Caco-2 (cell line): ENCODE data around the gene SFRP5. TPM values are rescaled to one million over a fixed set of nuclear protein-coding genes. Genes with fewer than 3 reads are reported as not detected.

ENCODE experiments used
- BruUV-seq: library from RNA; stranded (reverse); fragments of 400-500 nt; replicated peaks from 2 replicates; lab custom pipeline; 2021; lab: Mats Ljungman, UMichigan
- CTCF ChIA-PET: fragments of 300-600 bp; sonication (Branson Sonifier 250); formaldehyde crosslinking; loops from one replicate; lab custom pipeline; 2022; ENCODE audit warnings: antibody characterized with exemption; lab: Charles Lee
- POLR2A ChIA-PET: fragments of 300-600 bp; sonication (Branson Sonifier 250); formaldehyde crosslinking; loops from one replicate; lab custom pipeline; 2022; ENCODE audit warnings: antibody characterized with exemption; lab: Charles Lee
- DNase-seq, 2 experiments: peaks; one replicate each; pipeline versions ENCODE4 v3.0.0 to v3.0.0-alpha.2; 2020 to 2022
- H3K27me3 ChIP-seq: replicated peaks from 2 replicates; pipeline ENCODE4 v1.6.0; 2011; ENCODE audit warnings: low read length; ENCODE audit not compliant: control insufficient read depth, insufficient read depth
- H3K36me3 ChIP-seq: 2 replicates; pipeline ENCODE4 v1.5.1; 2011; ENCODE audit warnings: low read length; ENCODE audit not compliant: control insufficient read depth, insufficient read depth
- H3K4me1 ChIP-seq: fragments of 250-450 bp; sonication (Bioruptor Pico); 2 replicates; pipeline ENCODE4 v1.5.1; 2020; ENCODE audit warnings: mild to moderate bottlenecking
- H3K4me3 ChIP-seq: 2 replicates; pipeline ENCODE4 v1.5.1; 2011; ENCODE audit warnings: low read depth, mild to moderate bottlenecking, control low read depth, low read length
- H3K9me3 ChIP-seq: fragments of 250-450 bp; sonication (Bioruptor Pico); 2 replicates; pipeline ENCODE4 v1.5.1; 2020; ENCODE audit warnings: mild to moderate bottlenecking, moderate library complexity
- H3K27ac Mint-ChIP-seq: one replicate; pipeline ENCODE4 v1.8.0; 2022; ENCODE audit warnings: mixed read lengths; ENCODE audit not compliant: unreplicated experiment
- H3K27me3 Mint-ChIP-seq: one replicate; pipeline ENCODE4 v1.8.0; 2022; ENCODE audit warnings: mixed read lengths; ENCODE audit not compliant: insufficient read depth, unreplicated experiment
- H3K36me3 Mint-ChIP-seq: one replicate; pipeline ENCODE4 v1.8.0; 2022; ENCODE audit warnings: mild to moderate bottlenecking, mixed read lengths; ENCODE audit not compliant: insufficient read depth, unreplicated experiment
- H3K4me1 Mint-ChIP-seq: one replicate; pipeline ENCODE4 v1.8.0; 2022; ENCODE audit warnings: low read depth, mixed read lengths; ENCODE audit not compliant: unreplicated experiment
- H3K4me3 Mint-ChIP-seq: one replicate; pipeline ENCODE4 v1.8.0; 2022; ENCODE audit warnings: mild to moderate bottlenecking, moderate library complexity, mixed read lengths; ENCODE audit not compliant: unreplicated experiment
- H3K9me3 Mint-ChIP-seq: one replicate; pipeline ENCODE4 v1.8.0; 2022; ENCODE audit warnings: mixed read lengths; ENCODE audit not compliant: unreplicated experiment
- CTCF ChIP-seq, 2 experiments: fragments of 200-600 bp in 1 of 2; IDR thresholded peaks; 1 replicate in 1 of 2; 2 replicates in 1 of 2; pipeline versions ENCODE4 v1.5.1 to v1.8.0; 2011 to 2022; ENCODE audit warnings: antibody characterized with exemption in 1 of 2, control low read depth in 1 of 2, inconsistent platforms in 1 of 2, low read depth in 1 of 2, low read length in 1 of 2, mild to moderate bottlenecking in 1 of 2, moderate library complexity in 1 of 2; ENCODE audit not compliant: insufficient read depth in 1 of 2, severe bottlenecking in 1 of 2, unreplicated experiment in 1 of 2
- intact Hi-C: fragments of 100-400 bp; cut with micrococcal nuclease; formaldehyde crosslinking; loops from one replicate; pipeline ENCODE4 v1.10.0; 2022; ENCODE audit not compliant: unreplicated experiment
- total RNA-seq: library from RNA; stranded (reverse); gene quantifications from 2 replicates; pipeline ENCODE4 v1.2.3, GENCODE V29; 2022

SFRP5 gene
- total RNA-seq, 1 experiment from 2014 or later: 1.1 TPM

GRCh38 chr10:97789770-97790397 is 18.1 kb upstream of the SFRP5 start:
- no peaks in the 10 kb centered on the region for H3K27me3 Mint-ChIP-seq
- Histone ChIP-seq H3K4me3 (no peak overlapping the region), H3K9me3 (no peaks in the 10 kb centered on the region), H3K4me1 (peaks cover 58% of the 10 kb centered on the region), H3K27me3 (no peaks in the 10 kb centered on the region), H3K36me3 (no peaks in the 10 kb centered on the region)
- BruUV-seq: no TSS peak
- TF ChIP-seq CTCF (IDR thresholded peaks at IDR 0.05; ENCODE audit: insufficient read depth in 1 of 2, low read depth in 1 of 2, low read length in 1 of 2, severe bottlenecking in 1 of 2, unreplicated experiment in 1 of 2): no peak
- DNase-seq: no peak
- intact Hi-C loops: loop anchor here (2.0 kb wide), 2 partner anchors 17 to 31 kb away; no protein-coding TSS in a partner anchor
- ChIA-PET CTCF (interaction anchor here (1.4 kb wide), 1 partner anchor 22 kb away, joined by 9 read pairs; no protein-coding TSS in a partner anchor), POLR2A (no interaction called here)
- peak overlapping the region; percentile 72 for H3K4me3 Mint-ChIP-seq
- peaks cover 16% of the 10 kb centered on the region for H3K4me1 Mint-ChIP-seq
- no peaks in the 10 kb centered on the region for H3K36me3 Mint-ChIP-seq
- no peak overlapping the region for H3K27ac Mint-ChIP-seq
- H3K9me3 Mint-ChIP-seq: no peaks in the 10 kb centered on the region

- TF ChIP-seq CTCF (IDR thresholded peaks at IDR 0.05; ENCODE audit: insufficient read depth in 1 of 2, low read depth in 1 of 2, low read length in 1 of 2, severe bottlenecking in 1 of 2, unreplicated experiment in 1 of 2): peak in 1 of 2 experiments; percentile 14
- H3K9me3 Mint-ChIP-seq: no peaks in the 10 kb centered on the region
- DNase-seq: peak; percentile 76 to 94
- peak overlapping the region; percentile 77 for H3K27ac Mint-ChIP-seq
- H3K36me3 Mint-ChIP-seq: no peaks in the 10 kb centered on the region
- peak overlapping the region; percentile 72 for H3K4me3 Mint-ChIP-seq
- Histone ChIP-seq H3K4me1 (peaks cover 62% of the 10 kb centered on the region), H3K4me3 (peak overlapping the region; percentile 49), H3K36me3 (no peaks in the 10 kb centered on the region), H3K9me3 (no peaks in the 10 kb centered on the region), H3K27me3 (no peaks in the 10 kb centered on the region)
- peaks cover 16% of the 10 kb centered on the region for H3K4me1 Mint-ChIP-seq
- BruUV-seq: TSS peak; percentile 46
- H3K27me3 Mint-ChIP-seq: no peaks in the 10 kb centered on the region
- ChIA-PET CTCF (interaction anchor here (0.5 to 1.1 kb wide), 9 partner anchors 11 to 651 kb away, joined by 3 to 6 read pairs (median 4); no protein-coding TSS in a partner anchor), POLR2A (interaction anchor here (0.6 to 0.7 kb wide), 2 partner anchors 20 to 77 kb away, joined by 3 to 11 read pairs; no protein-coding TSS in a partner anchor)
- intact Hi-C loops: loop anchor here (2.0 kb wide), 2 partner anchors 16 to 30 kb away; no protein-coding TSS in a partner anchor
Observed at GRCh38 chr10:97788552-97789442, 17.0 kb upstream of the SFRP5 start.

DNA sequence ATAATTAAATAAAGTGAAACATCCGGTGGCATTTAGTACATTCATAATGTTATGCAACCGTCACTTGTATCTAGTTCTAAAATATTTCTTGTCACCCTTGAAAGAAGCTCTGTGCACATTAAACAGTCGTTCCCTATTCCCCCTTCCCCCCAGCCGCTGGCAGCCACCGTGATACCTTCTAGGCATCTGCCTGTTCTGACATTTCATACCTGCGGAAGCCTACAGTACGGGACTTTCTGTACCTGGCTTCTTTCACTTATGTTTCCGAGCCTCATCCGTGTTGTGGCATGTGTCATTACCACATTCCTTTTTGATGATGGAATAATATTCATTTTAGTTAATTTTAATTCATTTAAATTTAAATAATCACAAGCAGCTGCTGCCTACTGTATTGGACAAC is 13.9 kb upstream of the SFRP5 start:
- ChIA-PET CTCF (no interaction called here), POLR2A (no interaction called here)
- no peak overlapping the region for H3K27ac Mint-ChIP-seq
- no peaks in the 10 kb centered on the region for H3K36me3 ChIP-seq
- no peaks in the 10 kb centered on the region for H3K27me3 ChIP-seq
- no TSS peak for BruUV-seq
- DNase-seq: no peak
- H3K4me1 Mint-ChIP-seq: peaks cover 16% of the 10 kb centered on the region
- H3K36me3 Mint-ChIP-seq: no peaks in the 10 kb centered on the region
- H3K9me3 Mint-ChIP-seq: no peaks in the 10 kb centered on the region
- H3K4me1 ChIP-seq: peaks cover 50% of the 10 kb centered on the region
- no peak for TF ChIP-seq CTCF (IDR thresholded peaks at IDR 0.05; ENCODE audit: insufficient read depth in 1 of 2, low read depth in 1 of 2, low read length in 1 of 2, severe bottlenecking in 1 of 2, unreplicated experiment in 1 of 2)
- H3K4me3 ChIP-seq: no peak overlapping the region
- intact Hi-C loops: no loop called here
- no peaks in the 10 kb centered on the region for H3K9me3 ChIP-seq
- no peak overlapping the region for H3K4me3 Mint-ChIP-seq
- H3K27me3 Mint-ChIP-seq: no peaks in the 10 kb centered on the region
